ENCODE data around the gene DAB1. TPM values are rescaled to one million over a fixed set of nuclear protein-coding genes. Genes with fewer than 3 reads are reported as not detected.

Gene DAB1
- total RNA-seq, 6 experiments from 2014 or later: 0.13 to 1.2 (median 0.23) TPM

DNA sequence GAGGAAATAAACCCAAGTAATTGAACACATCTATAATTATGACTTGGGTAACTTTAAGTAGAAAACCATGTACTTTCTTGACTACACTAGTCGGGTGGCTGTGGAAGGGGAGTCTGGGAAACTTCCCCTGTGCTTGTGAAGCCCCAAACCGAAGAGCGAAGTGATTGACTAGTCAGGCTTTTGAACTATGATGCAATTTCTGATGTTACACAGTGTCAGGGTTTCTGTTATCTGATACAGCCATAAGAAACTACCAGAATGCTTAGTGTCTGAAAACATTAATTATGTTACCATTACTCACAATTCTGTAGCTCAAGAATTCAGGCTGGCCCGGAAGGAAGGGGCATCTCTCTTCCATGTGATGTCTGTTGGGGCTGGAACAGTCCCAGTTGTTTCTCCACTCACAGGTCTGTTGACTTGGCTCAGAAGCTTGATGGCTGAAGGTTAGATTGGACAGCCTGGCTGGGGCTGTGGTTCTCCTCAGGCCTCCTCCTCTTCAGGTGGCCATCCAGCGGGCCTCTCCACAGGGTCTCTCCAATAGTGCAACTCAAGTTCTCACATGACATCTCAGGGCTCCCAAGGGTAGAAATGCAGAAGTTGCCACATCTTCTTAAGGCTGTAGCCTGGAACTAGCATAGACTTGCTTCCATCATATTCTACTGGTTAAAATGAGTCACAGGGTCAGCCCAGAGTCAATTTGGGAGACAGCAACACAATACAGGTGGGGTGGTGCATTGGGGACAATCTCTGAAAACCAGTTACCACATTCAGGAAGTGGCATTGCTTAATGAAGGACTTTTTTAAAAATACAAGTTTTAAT is 449.7 kb downstream of the DAB1 start:
- Mint-ChIP-seq H3K27ac (no peak overlapping the region), H3K27me3 (ENCODE audit: insufficient read depth) (peaks cover 6% of the 10 kb centered on the region; the same call in 1 of the 2 replicates), H3K4me1 (ENCODE audit: low read depth) (peaks cover 4% of the 10 kb centered on the region; the same call in 1 of the 2 replicates), H3K4me3 (no peak overlapping the region), H3K36me3 (ENCODE audit: low read depth) (no peaks in the 10 kb centered on the region), H3K9me3 (no peaks in the 10 kb centered on the region)
- DNase-seq: no peak
- TF ChIP-seq, protein P1, sequence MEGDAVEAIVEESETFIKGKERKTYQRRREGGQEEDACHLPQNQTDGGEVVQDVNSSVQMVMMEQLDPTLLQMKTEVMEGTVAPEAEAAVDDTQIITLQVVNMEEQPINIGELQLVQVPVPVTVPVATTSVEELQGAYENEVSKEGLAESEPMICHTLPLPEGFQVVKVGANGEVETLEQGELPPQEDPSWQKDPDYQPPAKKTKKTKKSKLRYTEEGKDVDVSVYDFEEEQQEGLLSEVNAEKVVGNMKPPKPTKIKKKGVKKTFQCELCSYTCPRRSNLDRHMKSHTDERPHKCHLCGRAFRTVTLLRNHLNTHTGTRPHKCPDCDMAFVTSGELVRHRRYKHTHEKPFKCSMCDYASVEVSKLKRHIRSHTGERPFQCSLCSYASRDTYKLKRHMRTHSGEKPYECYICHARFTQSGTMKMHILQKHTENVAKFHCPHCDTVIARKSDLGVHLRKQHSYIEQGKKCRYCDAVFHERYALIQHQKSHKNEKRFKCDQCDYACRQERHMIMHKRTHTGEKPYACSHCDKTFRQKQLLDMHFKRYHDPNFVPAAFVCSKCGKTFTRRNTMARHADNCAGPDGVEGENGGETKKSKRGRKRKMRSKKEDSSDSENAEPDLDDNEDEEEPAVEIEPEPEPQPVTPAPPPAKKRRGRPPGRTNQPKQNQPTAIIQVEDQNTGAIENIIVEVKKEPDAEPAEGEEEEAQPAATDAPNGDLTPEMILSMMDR (IDR thresholded peaks at IDR 0.05): no peak

DNA sequence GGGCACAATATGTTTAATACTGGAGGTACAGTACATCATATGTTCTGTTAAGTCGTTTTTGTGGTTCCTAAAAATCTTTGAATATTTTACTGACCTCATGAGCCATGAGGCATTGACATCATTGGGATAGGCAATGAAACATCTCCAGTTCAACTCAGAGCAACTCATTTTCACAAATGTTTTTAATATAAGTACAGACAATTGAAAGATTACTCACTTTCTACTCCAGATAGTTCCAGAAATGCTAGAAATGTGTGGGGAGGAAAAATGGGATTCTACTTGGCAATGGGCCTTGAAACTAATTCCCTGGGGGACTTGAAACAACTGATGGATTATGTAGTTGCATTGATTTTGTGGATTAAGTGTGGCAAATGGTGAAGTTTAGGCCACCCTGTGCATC is 450.9 kb downstream of the DAB1 start:
- Mint-ChIP-seq H3K27ac (no peak overlapping the region), H3K4me1 (ENCODE audit: low read depth) (peaks cover 9% of the 10 kb centered on the region), H3K36me3 (ENCODE audit: low read depth) (no peaks in the 10 kb centered on the region), H3K9me3 (peaks cover 5% of the 10 kb centered on the region; the same call in 1 of the 2 replicates), H3K4me3 (no peak overlapping the region), H3K27me3 (ENCODE audit: insufficient read depth) (peaks cover 2% of the 10 kb centered on the region; the same call in 1 of the 2 replicates)
- TF ChIP-seq, protein P1 (IDR thresholded peaks at IDR 0.05): no peak
- DNase-seq: no peak

DNA sequence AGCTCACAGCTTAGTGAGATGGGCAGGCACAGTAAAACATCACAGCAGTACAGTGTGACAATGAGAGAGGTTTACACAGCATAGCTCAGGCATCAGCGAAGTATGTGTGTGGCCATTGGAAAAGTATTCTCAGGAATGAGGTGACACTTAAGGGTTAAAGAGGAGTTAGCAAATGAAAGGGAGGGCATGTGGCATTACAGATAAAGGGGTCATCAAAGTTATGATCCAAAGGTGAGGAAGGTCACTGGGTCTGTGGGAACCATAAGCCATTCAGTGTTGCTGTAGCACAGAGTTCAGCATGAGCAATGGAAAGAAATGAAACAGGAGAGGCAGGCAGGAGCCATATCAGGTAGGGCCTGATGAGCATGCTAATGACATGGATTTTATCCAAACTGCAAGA is 453.6 kb downstream of the DAB1 start:
- H3K27ac Mint-ChIP-seq: no peak overlapping the region
- peaks cover 2% of the 10 kb centered on the region; the same call in 1 of the 2 replicates for H3K27me3 Mint-ChIP-seq (ENCODE audit: insufficient read depth)
- H3K9me3 Mint-ChIP-seq: peaks cover 5% of the 10 kb centered on the region; the same call in 1 of the 2 replicates
- TF ChIP-seq, protein P1 (IDR thresholded peaks at IDR 0.05): no peak
- no peak for DNase-seq
- H3K36me3 Mint-ChIP-seq (ENCODE audit: low read depth): no peaks in the 10 kb centered on the region
- no peak overlapping the region for H3K4me3 Mint-ChIP-seq
- H3K4me1 Mint-ChIP-seq (ENCODE audit: low read depth): peaks cover 10% of the 10 kb centered on the region

DNA sequence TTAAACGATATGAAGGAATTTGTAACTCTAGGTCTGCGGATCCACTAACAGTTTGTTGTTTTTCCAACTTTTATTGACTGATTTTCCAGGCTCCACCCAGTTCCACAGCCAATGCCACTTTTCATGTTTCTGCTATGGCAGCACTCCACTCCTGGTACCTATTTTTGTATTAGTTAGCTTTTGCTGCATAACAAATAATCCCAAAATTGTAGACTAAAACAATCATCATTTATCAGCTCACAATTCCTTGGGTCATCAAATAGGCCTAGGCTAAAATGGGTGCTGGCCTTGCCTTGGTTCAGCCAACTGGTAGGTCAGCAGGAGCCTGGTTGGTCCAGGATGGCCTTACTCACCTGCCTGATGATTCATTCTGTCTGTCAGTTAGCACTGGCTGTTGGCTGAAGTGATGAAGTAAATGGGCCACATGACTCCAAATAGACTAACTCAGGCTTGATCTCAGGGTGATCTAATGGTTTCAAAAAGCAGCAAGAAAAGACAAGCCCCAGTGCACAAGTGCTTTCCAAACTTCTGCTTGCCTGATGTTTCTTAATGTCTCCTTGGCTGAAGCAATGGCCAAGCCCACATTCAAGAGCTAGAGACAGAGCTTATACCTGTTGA is 454.9 kb downstream of the DAB1 start:
- Mint-ChIP-seq H3K27ac (no peak overlapping the region), H3K36me3 (ENCODE audit: low read depth) (no peaks in the 10 kb centered on the region), H3K4me1 (ENCODE audit: low read depth) (peaks cover 10% of the 10 kb centered on the region), H3K4me3 (no peak overlapping the region), H3K27me3 (ENCODE audit: insufficient read depth) (peaks cover 2% of the 10 kb centered on the region; the same call in 1 of the 2 replicates), H3K9me3 (peaks cover 5% of the 10 kb centered on the region; the same call in 1 of the 2 replicates)
- TF ChIP-seq, protein P1 (IDR thresholded peaks at IDR 0.05): no peak
- no peak for DNase-seq

DNA sequence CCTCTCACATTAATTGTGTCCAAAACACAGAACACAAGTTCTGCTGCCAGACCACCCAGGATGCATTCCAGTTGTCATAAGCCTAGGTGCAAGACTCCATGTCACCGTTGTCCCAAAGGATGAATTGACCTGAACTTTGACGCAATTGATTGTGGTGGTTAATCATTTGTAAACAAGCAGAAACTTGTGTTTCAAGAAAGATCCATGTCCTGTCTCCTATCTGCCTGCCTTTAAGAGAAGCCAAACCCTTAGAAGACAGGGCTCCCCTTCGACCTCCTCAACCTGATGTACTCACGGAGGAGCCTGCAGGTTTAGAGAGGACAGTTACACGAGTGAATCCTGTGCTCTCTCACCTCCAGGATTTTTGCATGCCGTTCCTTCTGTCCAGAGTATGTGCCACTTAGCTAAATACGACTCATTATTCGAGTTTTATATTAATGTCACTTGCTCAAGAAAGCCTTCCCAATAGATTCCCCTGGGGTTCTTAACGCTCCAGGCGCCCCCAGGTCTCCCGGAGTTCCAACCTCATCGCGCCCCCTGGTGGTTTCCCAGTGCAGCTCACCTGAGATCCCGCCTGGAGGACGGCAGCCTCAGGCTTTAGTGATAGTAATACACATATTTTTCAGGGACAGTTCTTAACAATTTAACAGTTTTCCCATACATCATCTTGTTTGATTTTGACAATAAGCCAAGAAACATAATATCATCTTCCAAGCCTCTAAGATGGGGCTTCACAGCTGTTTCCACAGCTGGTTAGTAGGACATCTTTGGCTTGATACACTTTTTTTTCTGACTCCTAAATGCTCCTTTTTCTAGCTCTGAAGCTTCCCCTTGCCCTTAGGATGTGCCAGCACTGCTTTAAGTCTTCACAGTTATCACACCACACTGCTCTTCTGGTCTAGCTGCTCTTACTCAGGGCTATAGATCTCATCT is 455.7 kb downstream of the DAB1 start:
- H3K27ac Mint-ChIP-seq: no peak overlapping the region

More for the DNA sequence above, 455.7 kb downstream of the DAB1 start:
- Mint-ChIP-seq H3K4me3 (no peak overlapping the region), H3K4me1 (ENCODE audit: low read depth) (peaks cover 10% of the 10 kb centered on the region), H3K27me3 (ENCODE audit: insufficient read depth) (peaks cover 2% of the 10 kb centered on the region; the same call in 1 of the 2 replicates), H3K9me3 (peaks cover 5% of the 10 kb centered on the region; the same call in 1 of the 2 replicates), H3K36me3 (ENCODE audit: low read depth) (no peaks in the 10 kb centered on the region)
- no peak for DNase-seq
- TF ChIP-seq, protein P1 (IDR thresholded peaks at IDR 0.05): peak; percentile 85

Measured in HFFc6 (cell line).